Heart left ventricle (tissue), 16 donors: ENCODE measurements around the gene KLF7. TPM values are rescaled to one million over a fixed set of nuclear protein-coding genes. Genes with fewer than 3 reads are reported as not detected.

ENCODE experiments used
- ATAC-seq, 4 donors: fragments of 200-7000 bp; cut with Tn5 transposase; one replicate each; pipeline ENCODE4 v1.9.1; 2020 to 2022; ENCODE audit warnings: moderate library complexity in 4 of 4, mild to moderate bottlenecking in 3 of 4, moderate number of reproducible peaks in 1 of 4
- DNase-seq, 5 donors: peaks; one replicate each; pipeline ENCODE4 v3.0.0-alpha.2; 2020
- H3K27ac ChIP-seq, 12 donors: fragments of 200-600 bp; sonication (generic) in 4 of 12; one replicate each; pipeline versions ENCODE4 v1.5.0 to v1.8.0; 2016 to 2022; ENCODE audit warnings: mild to moderate bottlenecking in 2 of 12
- H3K27me3 ChIP-seq, 9 donors: fragments of 200-600 bp; sonication (generic) in 2 of 9; one replicate each; pipeline versions ENCODE4 v1.5.1 to v1.8.0; 2016 to 2022; ENCODE audit warnings: mild to moderate bottlenecking in 3 of 9
- H3K36me3 ChIP-seq, 9 donors: fragments of 200-600 bp; sonication (generic) in 2 of 9; one replicate each; pipeline versions ENCODE4 v1.5.0 to v1.8.0; 2018 to 2022; ENCODE audit warnings: mild to moderate bottlenecking in 2 of 9
- H3K4me1 ChIP-seq, 12 donors: fragments of 200-600 bp; sonication (generic) in 4 of 12; one replicate each; pipeline versions ENCODE4 v1.5.0 to v1.8.0; 2016 to 2022; ENCODE audit warnings: mild to moderate bottlenecking in 3 of 12
- H3K4me3 ChIP-seq, 12 donors: fragments of 200-600 bp; sonication (generic) in 4 of 12; one replicate each; pipeline versions ENCODE4 v1.5.0 to v1.8.0; 2017 to 2022; ENCODE audit warnings: mild to moderate bottlenecking in 9 of 12, moderate library complexity in 4 of 12
- H3K9me3 ChIP-seq, 12 donors: fragments of 200-600 bp; sonication (generic) in 4 of 12; one replicate each; pipeline versions ENCODE4 v1.5.0 to v1.8.0; 2016 to 2022; ENCODE audit warnings: mild to moderate bottlenecking in 1 of 12
- CTCF ChIP-seq, 12 donors: fragments of 200-600 bp; sonication (generic) in 4 of 12; IDR thresholded peaks; one replicate each; pipeline versions ENCODE4 v1.5.0 to v1.8.0; 2018 to 2022; ENCODE audit warnings: antibody characterized with exemption in 12 of 12, mild to moderate bottlenecking in 5 of 12
- POLR2A ChIP-seq, 2 donors: fragments of 450-650 bp; IDR thresholded peaks; one replicate each; pipeline ENCODE4 v1.6.1; 2017; ENCODE audit warnings: antibody characterized with exemption in 2 of 2, mild to moderate bottlenecking in 2 of 2, moderate library complexity in 2 of 2
- WGBS, 4 donors: extraction: QIAGEN DNeasy Blood & Tissue Kit in 2 of 4; methylation state at CpG; one replicate each; pipeline versions ENCODE4 v1.1.5 to v1.1.7; 2013 to 2018; 5-methylcytosine and 5-hydroxymethylcytosine counted together
- intact Hi-C, 10 donors: fragments of 100-400 bp; cut with DNase I; formaldehyde crosslinking; loops; one replicate each; pipeline versions ENCODE4 v1.11.1 to v1.14.2; 2022
- polyA plus RNA-seq, 2 donors: library from polyadenylated mRNA; stranded (reverse); fragments of 200-250 nt; gene quantifications; one replicate each; pipeline ENCODE4 v1.2.3, GENCODE V29; 2013
- total RNA-seq, 9 donors: library from RNA; depleted of rRNA in 2 of 9; stranded (reverse); fragments of >200 nt in 2 of 9; fragmentation: NEBNext Ultra II Directional in 3 of 9; extraction: Animal tissue kit (Norgen Biotek cat#: 25700) in 3 of 9; gene quantifications; one replicate each; pipeline versions ENCODE4 v1.1.0 to v1.2.4, GENCODE V29; 2016 to 2023
- donor health status: ischemic (EF 13 %, LVEDD 7.1; RV severe dilation, severe dysfunction).
- donor health status: healthy with polysubstance abuse.
- donor health status: DM: no; HTN: yes; CAD: no.
- donor health status: DM: no; HTN: no; CAD: no.
- donor health status: ischemic (EF 25% LVEDD 6.9; RV normal size, moderate dysfunction).
- donor health status: ischemic (EF 25% LVEDD 5.7; RV mildly dilated, moderate dysfunction).
- donor health status: healthy.
- donor health status: DM: yes; HTN: yes; CAD: no.
- donor health status: ischemic (EF 35%, LVEDD 5.7; RV mildly dilated, moderate dysfunction).
- donor health status: nonischemic (EF 11% LVEDD 7.7; RV severe dilation, severe dysfunction).
- donor health status: DM: yes; HTN: yes; CAD: no.
- donor health status: PGD.
- donor health status: ischemic (EF 29% LVEDD 5.4; RV normal size, mild dysfunction).
- donor health status: nonischemic (EF 23%, LVEDD 6.1; RV moderate dilation, normal function).

Gene KLF7
- total and polyA plus RNA-seq, 11 donors: 5.0 to 49.8 (median 26.2) TPM

GRCh38 chr2:207154556-207155510 lies 10.9 kb downstream of the KLF7 start:
- Histone ChIP-seq H3K9me3 (no peaks in the 10 kb centered on the region), H3K36me3 (no peaks in the 10 kb centered on the region), H3K4me1 (peaks cover 18 to 100% (median 97%) of the 10 kb centered on the region in 12 donors), H3K4me3 (no peak overlapping the region), H3K27ac (peak overlapping the region in 10 of 12 donors; percentile 0 to 86 (median 59)), H3K27me3 (no peaks in the 10 kb centered on the region)
- ATAC-seq: no peak
- no peak for DNase-seq
- intact Hi-C loops: no loop called here
- TF ChIP-seq CTCF (IDR thresholded peaks at IDR 0.05) (no peak), POLR2A (IDR thresholded peaks at IDR 0.05) (no peak)
- WGBS, 4 donors: 78 to 85% (median 81%) methylated on average over 4 of the region's 4 CpGs

GRCh38 chr2:207153266-207153975 lies 12.3 kb downstream of the KLF7 start:
- H3K36me3 ChIP-seq: peaks cover 0 to 3% (median 0%) of the 10 kb centered on the region in 9 donors
- H3K27me3 ChIP-seq: no peaks in the 10 kb centered on the region
- intact Hi-C loops: no loop called here
- H3K4me1 ChIP-seq: peaks cover 21 to 100% (median 97%) of the 10 kb centered on the region in 12 donors
- H3K4me3 ChIP-seq: peak overlapping the region in 1 of 12 donors; percentile 14
- ATAC-seq: peak in 1 of 4 donors; percentile 13
- H3K27ac ChIP-seq: peak overlapping the region; percentile 5 to 86 (median 56)
- TF ChIP-seq POLR2A (IDR thresholded peaks at IDR 0.05) (no peak), CTCF (IDR thresholded peaks at IDR 0.05) (no peak)
- no peaks in the 10 kb centered on the region for H3K9me3 ChIP-seq
- 61 to 75% (median 66%) methylated on average over 1 of the region's 1 CpG for WGBS, 4 donors
- no peak for DNase-seq

- DNase-seq (no peak), ATAC-seq (no peak)
- Histone ChIP-seq H3K4me1 (peaks cover 27 to 100% (median 92%) of the 10 kb centered on the region in 12 donors), H3K4me3 (peak overlapping the region in 1 of 12 donors; percentile 3), H3K27ac (peak overlapping the region in 11 of 12 donors; percentile 2 to 86 (median 36)), H3K9me3 (no peaks in the 10 kb centered on the region), H3K36me3 (peaks cover 0 to 9% (median 0%) of the 10 kb centered on the region in 9 donors), H3K27me3 (no peaks in the 10 kb centered on the region)
- 55 to 59% (median 57%) methylated on average over 6 of the region's 6 CpGs for WGBS, 4 donors
- TF ChIP-seq CTCF (IDR thresholded peaks at IDR 0.05) (no peak), POLR2A (IDR thresholded peaks at IDR 0.05) (no peak)
- intact Hi-C loops: no loop called here
These were observed 14.7 kb downstream of the KLF7 start for GRCh38 chr2:207151048-207151447.

- no peak for DNase-seq
- WGBS, 4 donors: 36 to 53% (median 44%) methylated on average over 5 of the region's 5 CpGs
- intact Hi-C loops: no loop called here
- peak overlapping the region in 10 of 12 donors; percentile 1 to 86 (median 38) for H3K27ac ChIP-seq
- H3K9me3 ChIP-seq: no peaks in the 10 kb centered on the region
- H3K4me1 ChIP-seq: peaks cover 29 to 100% (median 92%) of the 10 kb centered on the region in 12 donors
- H3K27me3 ChIP-seq: no peaks in the 10 kb centered on the region
- peaks cover 0 to 17% (median 0%) of the 10 kb centered on the region in 9 donors for H3K36me3 ChIP-seq
- TF ChIP-seq POLR2A (IDR thresholded peaks at IDR 0.05): no peak
- no peak for TF ChIP-seq CTCF (IDR thresholded peaks at IDR 0.05)
- ATAC-seq: no peak
- peak overlapping the region in 2 of 12 donors; percentile 12 to 14 for H3K4me3 ChIP-seq
These were observed 15.5 kb downstream of the KLF7 start for GRCh38 chr2:207150284-207150683.
